AG10803 (cell line): Measurements from ENCODE around the gene PRSS2.

Experiments used
- DNase-seq: peaks from one replicate; pipeline ENCODE4 v3.0.0; 2010; ENCODE audit warnings: low read depth
- H3K4me3 ChIP-seq: 2 replicates; pipeline ENCODE4 v1.5.1; 2011; ENCODE audit warnings: mild to moderate bottlenecking, low read length, control low read depth
- TF ChIP-seq, protein P1 (sequence below): conservative IDR thresholded peaks from 2 replicates; pipeline ENCODE4 v1.5.1; 2011; ENCODE audit warnings: mild to moderate bottlenecking, low read length, control low read depth, inconsistent platforms

Gene PRSS2

DNA sequence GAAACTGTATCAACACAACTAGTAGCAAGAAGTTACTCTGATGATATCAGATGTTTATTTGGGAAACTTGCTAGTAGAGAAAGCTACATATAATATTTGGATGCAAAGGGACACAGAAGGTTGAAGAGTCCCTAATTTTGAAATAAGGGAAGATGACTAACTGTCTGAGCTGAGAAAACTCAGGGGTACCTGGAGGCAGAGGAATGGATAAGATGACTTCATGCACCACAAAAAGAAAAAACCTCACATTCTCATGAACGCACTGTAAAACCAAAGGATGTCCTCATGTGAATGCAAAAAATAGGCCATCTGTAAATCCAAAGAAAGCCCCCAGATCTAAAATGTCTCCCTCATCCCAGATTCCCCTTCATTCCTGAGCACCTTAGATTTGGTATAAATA is 29.3 kb downstream of the PRSS2 start:
- H3K4me3 ChIP-seq: no peak overlapping the region
- DNase-seq: no peak
- TF ChIP-seq, protein P1, sequence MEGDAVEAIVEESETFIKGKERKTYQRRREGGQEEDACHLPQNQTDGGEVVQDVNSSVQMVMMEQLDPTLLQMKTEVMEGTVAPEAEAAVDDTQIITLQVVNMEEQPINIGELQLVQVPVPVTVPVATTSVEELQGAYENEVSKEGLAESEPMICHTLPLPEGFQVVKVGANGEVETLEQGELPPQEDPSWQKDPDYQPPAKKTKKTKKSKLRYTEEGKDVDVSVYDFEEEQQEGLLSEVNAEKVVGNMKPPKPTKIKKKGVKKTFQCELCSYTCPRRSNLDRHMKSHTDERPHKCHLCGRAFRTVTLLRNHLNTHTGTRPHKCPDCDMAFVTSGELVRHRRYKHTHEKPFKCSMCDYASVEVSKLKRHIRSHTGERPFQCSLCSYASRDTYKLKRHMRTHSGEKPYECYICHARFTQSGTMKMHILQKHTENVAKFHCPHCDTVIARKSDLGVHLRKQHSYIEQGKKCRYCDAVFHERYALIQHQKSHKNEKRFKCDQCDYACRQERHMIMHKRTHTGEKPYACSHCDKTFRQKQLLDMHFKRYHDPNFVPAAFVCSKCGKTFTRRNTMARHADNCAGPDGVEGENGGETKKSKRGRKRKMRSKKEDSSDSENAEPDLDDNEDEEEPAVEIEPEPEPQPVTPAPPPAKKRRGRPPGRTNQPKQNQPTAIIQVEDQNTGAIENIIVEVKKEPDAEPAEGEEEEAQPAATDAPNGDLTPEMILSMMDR: no peak

- DNase-seq: no peak
- TF ChIP-seq, protein P1: no peak
- H3K4me3 ChIP-seq: no peak overlapping the region
Observed at GRCh38 chr7:142800699-142801260, 30.0 kb downstream of the PRSS2 start.

GRCh38 chr7:142801601-142802295 is 31.0 kb downstream of the PRSS2 start:
- TF ChIP-seq, protein P1: no peak
- no peak overlapping the region for H3K4me3 ChIP-seq
- no peak for DNase-seq

- TF ChIP-seq, protein P1: no peak
- no peak for DNase-seq
- no peak overlapping the region for H3K4me3 ChIP-seq
Observed at GRCh38 chr7:142802301-142802700, 31.5 kb downstream of the PRSS2 start.

DNA sequence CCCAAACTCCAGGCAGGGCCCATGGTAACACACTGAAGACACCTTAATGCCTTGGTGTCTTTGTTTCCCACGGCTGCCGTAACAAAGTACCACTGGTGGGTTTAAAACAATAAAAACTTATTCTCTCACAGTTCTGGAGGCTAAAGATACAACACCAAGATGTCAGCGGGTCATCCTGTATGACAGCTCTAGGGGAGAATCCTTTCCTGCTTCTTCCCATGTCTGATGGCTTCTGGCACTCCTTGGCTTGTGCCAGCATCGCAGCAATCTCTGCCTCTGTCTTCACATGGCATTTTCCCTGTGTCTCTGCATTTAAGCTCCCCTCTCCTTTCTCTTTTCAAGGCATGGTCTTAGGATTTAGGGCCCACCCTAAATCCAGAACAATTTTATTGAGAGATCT is 33.1 kb downstream of the PRSS2 start:
- H3K4me3 ChIP-seq: no peak overlapping the region
- TF ChIP-seq, protein P1: no peak

DNA sequence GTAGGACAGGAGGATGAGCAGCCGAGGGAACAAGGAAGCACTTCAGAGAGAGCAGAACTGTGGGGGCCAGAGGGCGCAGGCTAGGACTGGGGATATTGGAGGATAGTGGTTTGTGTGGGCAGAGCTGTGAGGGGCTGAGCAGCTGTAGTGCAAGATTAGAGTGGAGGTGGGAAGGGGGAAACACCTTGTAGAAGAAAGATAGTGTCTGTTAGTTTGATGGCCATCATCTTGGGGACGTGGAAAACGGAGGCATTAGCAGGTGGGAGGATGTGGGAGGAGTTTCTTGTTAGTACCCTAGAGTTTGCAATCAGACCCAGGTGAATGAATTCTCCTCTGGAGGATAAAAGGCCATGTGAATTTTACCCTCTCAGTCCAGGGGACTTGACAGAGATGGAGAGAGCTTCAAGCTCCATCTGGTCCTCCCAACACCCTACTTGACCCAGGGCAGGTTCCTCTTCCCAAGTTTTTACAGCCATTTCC is 34.0 kb downstream of the PRSS2 start:
- no peak for DNase-seq
- TF ChIP-seq, protein P1: no peak
- no peak overlapping the region for H3K4me3 ChIP-seq

More for the DNA sequence above, 33.1 kb downstream of the PRSS2 start:
- DNase-seq: no peak
